Stimulated activated CD8-positive, alpha-beta memory T cell treated with anti-CD3 and anti-CD28 coated beads, Interleukin-2, amount 100 ng/mL, for 48 hours (primary cell): ENCODE results near the gene PIP4K2C.
"Not testable (repeated sequence)": the region's sequence is repeated elsewhere in the genome, so short reads cannot be mapped to it uniquely, and the experiment has no call there.

Experiments used
- DNase-seq, 2 donors: peaks; one replicate each; pipeline ENCODE4 v3.0.0-alpha.2; 2020; ENCODE audit warnings: low read depth in 2 of 2

Gene PIP4K2C

GRCh38 chr12:57609781-57610553 is 19.0 kb downstream of the PIP4K2C start:
- no peak for DNase-seq

DNA sequence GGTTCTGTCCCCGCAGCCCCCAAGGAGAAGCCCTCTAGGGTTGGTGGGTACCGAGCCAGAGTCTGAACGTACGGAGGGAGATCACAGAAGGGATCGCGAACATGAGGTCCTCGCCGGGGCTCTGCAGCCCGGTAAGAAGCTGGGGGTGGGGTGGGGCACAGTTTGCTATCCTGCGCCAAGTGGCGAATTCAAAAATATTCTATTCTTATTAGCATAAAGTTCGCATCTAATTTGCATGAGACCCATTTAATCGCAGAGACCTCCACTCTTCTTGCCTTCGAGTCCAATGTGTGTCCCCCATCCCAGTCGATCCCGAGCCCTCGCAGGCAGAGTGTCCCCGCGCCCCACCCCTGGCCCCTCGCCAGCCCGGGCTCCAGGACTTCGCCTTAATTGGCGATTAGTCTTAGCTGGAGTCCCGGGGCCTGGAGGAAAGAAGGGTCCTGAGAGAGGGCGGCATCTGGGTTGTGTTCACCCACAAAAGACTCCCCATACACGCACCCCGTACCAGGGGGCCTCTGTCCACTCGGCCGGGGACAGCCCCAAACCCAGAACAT is 19.6 kb downstream of the PIP4K2C start:
- no peak for DNase-seq

DNA sequence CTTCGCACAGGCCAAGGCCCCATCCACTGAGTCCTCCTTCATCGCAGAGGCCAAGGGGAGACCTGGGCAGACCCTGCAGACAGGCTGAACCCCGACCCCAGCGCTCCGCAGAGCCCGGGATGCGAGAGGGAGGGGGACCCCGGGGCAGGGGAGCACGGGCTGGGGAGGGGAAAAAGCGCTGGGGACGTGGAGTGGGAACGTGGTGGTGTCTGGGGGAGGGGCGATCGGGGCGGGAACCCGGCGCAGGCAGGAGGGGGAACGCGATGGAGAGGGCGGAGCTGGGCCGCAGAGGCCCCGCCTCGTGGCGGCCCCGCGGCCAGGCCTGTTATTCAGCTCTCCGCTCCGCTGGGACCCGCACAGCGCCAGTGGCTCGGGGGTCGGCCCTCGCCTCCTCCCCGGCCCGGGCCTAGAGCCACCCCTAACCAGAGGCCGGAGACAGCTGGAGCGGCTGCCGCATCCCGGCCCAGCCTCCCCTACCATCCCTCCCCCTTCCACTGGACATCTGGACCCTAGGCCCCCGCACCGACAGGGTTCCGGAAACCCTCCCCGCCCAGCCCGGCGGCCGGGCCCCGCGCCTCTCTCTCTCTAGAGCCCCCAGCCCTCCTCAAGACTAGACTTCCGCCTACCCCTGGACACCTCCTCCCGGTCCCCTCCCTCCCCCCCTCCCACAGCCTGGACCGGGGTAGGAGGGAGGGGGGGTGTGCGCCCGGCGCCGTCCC is 20.3 kb downstream of the PIP4K2C start, which contains the start of gene ARHGEF25:
ARHGEF25 (plus strand) TSS at position 328 of the 719 bp plus-strand sequence. CDS start 460 bp downstream, outside the sequence.
- DNase-seq: peak in 1 of 2 donors; percentile 51

- DNase-seq: no peak
Measured at GRCh38 chr12:57611827-57612710, 21.1 kb downstream of the PIP4K2C start.

DNA sequence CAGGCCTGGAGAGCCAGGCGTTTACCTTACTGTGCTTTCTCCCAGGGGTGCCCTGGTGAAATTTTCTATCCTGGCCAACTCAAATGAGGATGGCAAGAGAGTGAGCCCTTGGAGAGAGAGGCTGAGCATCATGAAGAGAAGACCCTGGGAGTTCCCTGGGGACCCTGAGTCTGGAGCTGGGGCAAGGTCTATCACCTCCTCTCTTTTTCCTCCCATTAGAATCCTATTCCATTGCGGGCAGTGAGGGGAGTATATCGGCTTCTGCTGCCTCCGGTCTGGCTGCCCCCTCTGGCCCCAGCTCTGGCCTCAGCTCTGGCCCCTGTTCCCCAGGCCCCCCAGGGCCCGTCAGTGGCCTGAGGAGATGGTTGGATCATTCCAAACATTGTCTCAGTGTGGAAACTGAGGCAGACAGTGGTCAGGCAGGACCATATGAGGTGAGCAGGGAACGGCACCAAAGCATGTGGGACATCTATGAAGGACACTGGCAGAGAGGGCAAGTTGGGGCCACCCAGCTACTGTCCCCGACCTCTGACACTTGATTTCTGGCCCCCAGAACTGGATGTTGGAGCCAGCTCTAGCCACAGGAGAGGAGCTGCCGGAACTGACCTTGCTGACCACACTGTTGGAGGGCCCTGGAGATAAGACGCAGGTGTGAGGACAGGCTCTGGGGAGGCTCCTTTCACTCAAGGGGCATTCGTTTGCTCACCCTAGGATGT is 21.9 kb downstream of the PIP4K2C start:
- DNase-seq: no peak

DNA sequence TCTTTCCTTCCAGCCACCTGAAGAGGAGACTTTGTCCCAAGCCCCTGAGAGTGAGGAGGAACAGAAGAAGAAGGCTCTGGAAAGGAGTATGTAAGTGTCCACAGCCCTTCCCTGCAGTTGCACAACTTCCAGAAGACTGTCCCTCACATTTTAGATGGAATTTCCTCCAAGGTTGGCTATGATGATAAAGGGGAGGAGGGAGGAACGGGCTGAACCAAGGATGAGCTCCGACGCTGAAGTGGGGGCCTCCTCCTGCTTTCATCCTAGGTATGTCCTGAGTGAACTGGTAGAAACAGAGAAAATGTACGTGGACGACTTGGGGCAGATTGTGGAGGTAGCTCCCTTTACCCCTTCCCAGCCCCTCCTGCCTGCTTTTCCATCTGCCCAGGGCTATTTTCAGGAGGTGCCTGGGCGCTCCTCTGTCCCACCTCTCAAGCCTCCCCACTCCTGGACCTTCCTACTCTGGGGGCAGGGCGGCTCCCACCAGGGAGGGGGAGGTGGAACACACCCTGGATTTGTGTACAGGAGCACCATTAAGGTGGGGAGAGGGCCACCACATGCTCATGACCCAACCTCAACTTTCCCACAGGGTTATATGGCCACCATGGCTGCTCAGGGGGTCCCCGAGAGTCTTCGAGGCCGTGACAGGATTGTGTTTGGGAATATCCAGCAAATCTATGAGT is 22.6 kb downstream of the PIP4K2C start:
- no peak for DNase-seq

GRCh38 chr12:57614178-57614947 is 23.4 kb downstream of the PIP4K2C start:
- DNase-seq: no peak

- DNase-seq: no peak
Measured at GRCh38 chr12:57614948-57615500, 24.0 kb downstream of the PIP4K2C start.

DNA sequence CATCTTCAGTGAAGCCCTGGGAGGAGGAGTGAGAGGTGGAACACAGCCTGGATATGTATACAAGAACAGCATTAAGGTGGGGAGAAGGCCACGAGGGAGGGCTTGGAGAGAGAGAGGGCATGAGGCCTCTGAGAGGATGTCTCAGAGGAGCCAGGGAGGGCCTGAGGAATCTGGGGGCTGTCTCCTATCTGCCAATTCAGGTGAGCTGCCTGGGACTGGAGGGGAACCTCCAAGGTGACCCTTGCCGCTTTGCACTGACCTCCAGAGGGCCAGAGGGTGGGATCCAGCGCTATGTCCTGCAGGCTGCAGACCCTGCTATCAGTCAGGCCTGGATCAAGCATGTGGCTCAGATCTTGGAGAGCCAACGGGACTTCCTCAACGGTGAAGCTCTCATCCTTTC is 24.6 kb downstream of the PIP4K2C start:
- no peak for DNase-seq

DNA sequence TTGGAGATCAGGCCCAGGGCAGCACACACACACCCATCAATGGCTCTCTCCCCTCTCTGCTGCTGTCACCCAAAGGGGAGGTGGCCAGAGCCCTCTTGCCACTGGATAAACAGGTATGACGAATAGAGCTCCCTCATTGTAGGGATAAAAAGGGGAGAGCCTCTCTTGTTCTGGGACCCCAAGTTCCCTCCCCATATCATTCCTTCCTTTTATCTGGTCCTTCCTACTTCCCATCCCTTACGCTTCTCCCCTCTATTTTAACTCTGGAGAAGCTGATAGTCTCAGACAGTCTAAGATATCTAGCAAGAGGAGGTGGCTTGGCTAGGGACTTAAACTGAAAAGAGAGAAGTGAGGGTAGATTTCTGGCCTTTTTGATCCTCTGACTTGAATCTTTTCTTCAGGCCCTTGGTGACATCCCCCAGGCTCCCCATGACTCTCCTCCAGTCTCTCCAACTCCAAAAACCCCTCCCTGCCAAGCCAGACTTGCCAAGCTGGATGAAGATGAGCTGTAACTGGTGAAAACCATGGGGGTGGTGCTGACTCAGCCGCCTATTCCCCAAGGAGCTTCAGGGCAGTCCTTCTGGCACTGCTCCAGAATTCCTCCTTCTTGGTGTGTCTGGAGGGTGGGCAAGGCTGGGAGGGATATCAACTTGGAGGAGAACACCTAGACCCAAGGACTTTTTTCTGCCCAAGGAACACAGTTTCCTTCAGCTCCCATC is 25.6 kb downstream of the PIP4K2C start:
- no peak for DNase-seq

DNA sequence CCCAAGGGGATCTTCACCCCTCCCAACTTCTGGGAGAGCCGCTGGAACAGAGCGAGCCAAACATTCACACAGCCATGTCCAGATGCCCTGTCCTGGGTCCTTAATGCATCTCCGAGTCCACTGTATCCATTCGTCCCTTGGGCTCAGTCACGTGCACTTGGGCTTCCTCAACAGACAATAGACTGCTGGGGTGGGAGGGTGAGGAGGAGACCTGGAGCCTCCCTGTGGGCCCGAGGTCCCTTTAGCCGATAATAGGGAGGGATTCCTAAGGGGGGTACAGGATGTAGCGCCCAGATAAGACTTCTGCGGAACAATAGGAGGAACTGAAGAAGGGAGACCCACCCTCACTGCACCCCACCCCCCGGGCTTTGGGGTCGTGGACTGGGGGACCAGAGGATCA is 26.9 kb downstream of the PIP4K2C start:
- DNase-seq: no peak

GRCh38 chr12:57618431-57618830 is 27.4 kb downstream of the PIP4K2C start:
- DNase-seq: not testable (repeated sequence)

DNA sequence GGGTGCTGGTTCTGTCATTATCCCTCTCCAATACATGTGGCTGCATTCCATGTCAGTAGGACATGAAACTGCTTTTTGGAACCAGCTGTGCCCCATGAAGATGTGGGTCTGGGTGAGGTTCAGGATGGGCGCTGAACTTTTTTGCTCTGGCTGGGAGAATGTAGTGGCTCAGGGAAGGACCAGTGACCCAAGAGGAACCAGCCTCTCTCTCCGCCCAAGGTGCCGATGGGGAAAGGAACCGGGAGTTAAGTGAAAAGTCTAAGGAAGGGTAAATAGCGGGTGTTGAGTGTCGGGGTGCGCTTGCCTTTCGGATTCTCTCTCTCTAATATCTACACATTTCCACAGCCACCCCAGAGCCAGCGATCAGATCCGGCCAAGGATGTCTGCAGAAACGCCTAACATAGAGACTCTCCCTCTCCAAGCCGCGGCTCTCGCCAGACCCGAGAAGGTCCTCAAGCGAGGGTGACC is 28.0 kb downstream of the PIP4K2C start:
- no peak for DNase-seq

- DNase-seq: no peak
Measured at GRCh38 chr12:57619434-57620244, 28.6 kb downstream of the PIP4K2C start.

- DNase-seq: no peak
Measured at GRCh38 chr12:57620245-57620935, 29.4 kb downstream of the PIP4K2C start.

GRCh38 chr12:57620936-57621496 is 30.0 kb downstream of the PIP4K2C start:
- no peak for DNase-seq
